ENCODE data around the gene ETNK2. TPM values are rescaled to one million over a fixed set of nuclear protein-coding genes. Genes with fewer than 3 reads are reported as not detected.

ETNK2 gene
- total and polyA plus RNA-seq, 2 of the 8 experiments (the other 6 are each of a cell fraction or from before 2014, with no cell fraction given): 20.1 to 26.7 TPM

DNA sequence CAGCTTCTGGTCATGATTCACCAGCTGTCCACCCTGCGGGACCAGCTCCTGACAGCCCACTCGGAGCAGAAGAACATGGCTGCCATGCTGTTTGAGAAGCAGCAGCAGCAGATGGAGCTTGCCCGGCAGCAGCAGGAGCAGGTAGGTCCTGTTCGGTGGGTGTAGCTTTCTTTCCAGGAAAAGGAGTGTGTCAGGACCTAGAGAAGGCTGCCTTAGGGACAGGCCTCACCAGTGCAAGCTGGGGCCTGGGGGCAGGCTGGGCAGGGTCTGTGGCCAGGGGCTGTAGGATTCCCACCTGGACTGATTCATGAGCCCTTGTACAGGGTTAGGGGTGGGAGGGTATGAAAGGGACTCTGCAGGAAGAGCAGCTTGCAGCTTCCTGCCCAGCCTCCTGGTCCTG, 35.3 kb downstream of the ETNK2 start:
- Histone ChIP-seq H4K5ac (ENCODE audit: insufficient read length, low read depth, low read length) (no peak overlapping the region), H4K8ac (ENCODE audit: extremely low read depth, insufficient read depth, low read length) (no peak overlapping the region), H3K14ac (ENCODE audit: insufficient read length) (no peak overlapping the region), H3K18ac (ENCODE audit: extremely low read depth, low read length) (no peak overlapping the region), H3K4me3 (ENCODE audit: extremely low read depth in 1 of 4, insufficient read depth in 2 of 4, low read depth in 3 of 4, low read length in 4 of 4) (no peak overlapping the region), H3K4me2 (ENCODE audit: insufficient read depth in 1 of 2, low read depth in 2 of 2, low read length in 2 of 2) (no peak overlapping the region), H3K56ac (replicated peaks; ENCODE audit: insufficient read length, low read depth, low read length) (no peak overlapping the region), H3K23ac (ENCODE audit: insufficient read length) (no peak overlapping the region), H2BK15ac (ENCODE audit: low read length) (no peak overlapping the region), H3K4me1 (replicated peaks in 1 of 4; ENCODE audit: control insufficient read depth in 3 of 4, insufficient read depth in 4 of 4, low read length in 3 of 4) (peaks cover 0 to 8% (median 5%) of the 10 kb centered on the region in 4 experiments; a peak in 3 of 7 replicates), H3K9me3 (ENCODE audit: insufficient read depth in 2 of 2, low read depth in 1 of 2, low read length in 1 of 2) (no peaks in the 10 kb centered on the region), H3K23me2 (ENCODE audit: low read depth, low read length) (no peaks in the 10 kb centered on the region), H3K36me3 (ENCODE audit: control insufficient read depth in 2 of 4, insufficient read depth in 4 of 4, low read length in 3 of 4) (peaks cover 18 to 68% (median 37%) of the 10 kb centered on the region in 4 experiments), H3K9ac (replicated peaks in 1 of 4; ENCODE audit: extremely low read depth in 1 of 4, low read depth in 3 of 4, low read length in 3 of 4) (no peak overlapping the region), H2AFZ (ENCODE audit: low read length) (no peak overlapping the region), H2AK5ac (ENCODE audit: low read depth, low read length) (no peak overlapping the region), H3K4ac (replicated peaks; ENCODE audit: insufficient read length, low read depth, low read length) (no peak overlapping the region), H3K27ac (ENCODE audit: low read depth, low read length) (no peak overlapping the region), H4K20me1 (replicated peaks in 1 of 2; ENCODE audit: control insufficient read depth in 1 of 2, insufficient read depth in 2 of 2, low read length in 2 of 2) (peaks cover 11 to 27% of the 10 kb centered on the region in 2 experiments), H2BK12ac (ENCODE audit: low read depth, low read length) (no peak overlapping the region), H4K91ac (replicated peaks; ENCODE audit: insufficient read length, low read length) (no peak overlapping the region), H2BK120ac (replicated peaks; ENCODE audit: low read depth, low read length) (no peak overlapping the region), H3K79me2 (ENCODE audit: control insufficient read depth in 1 of 2, insufficient read depth in 2 of 2, low read length in 2 of 2) (peaks cover 0 to 59% of the 10 kb centered on the region in 2 experiments; a peak in 2 of 4 replicates), H2BK20ac (ENCODE audit: low read length) (no peak overlapping the region), H2BK5ac (ENCODE audit: low read depth, low read length) (peak overlapping the region; percentile 56; the same call in 1 of the 2 replicates), H3K27me3 (replicated peaks in 1 of 4; ENCODE audit: control insufficient read depth in 3 of 4, extremely low read depth in 1 of 4, insufficient read depth in 3 of 4, low read length in 3 of 4) (no peaks in the 10 kb centered on the region; a peak in 1 of 7 replicates), H3K79me1 (ENCODE audit: low read depth, low read length) (peaks cover 20% of the 10 kb centered on the region)
- 96% methylated on average over 4 of the region's 4 CpGs; no CpG with 5 or more reads in 1 of the 2 experiments for WGBS, 2 experiments (ENCODE audit: extremely low coverage in 1 of 2, insufficient coverage in 1 of 2, insufficient read length in 1 of 2, insufficient replicate concordance in 2 of 2, low coverage in 1 of 2, low lambda C conversion rate in 2 of 2, missing lambda C conversion rate in 1 of 2)
- FAIRE-seq (no peak), DNase-seq (ENCODE audit: low read depth in 1 of 2, low spot score in 2 of 2) (no peak)
- ChIA-PET CTCF (ENCODE audit: partially characterized antibody) (interaction anchor here (0.5 to 7.6 kb wide), 9 partner anchors 10 to 246 kb away, joined by 3 to 105 read pairs (median 3); no protein-coding TSS in a partner anchor), POLR2A (ENCODE audit: partially characterized antibody) (interaction anchor here (0.8 to 2.2 kb wide), 5 partner anchors 9 to 251 kb away, joined by 3 to 9 read pairs (median 5); no protein-coding TSS in a partner anchor)
- TF ChIP-seq, protein P1, sequence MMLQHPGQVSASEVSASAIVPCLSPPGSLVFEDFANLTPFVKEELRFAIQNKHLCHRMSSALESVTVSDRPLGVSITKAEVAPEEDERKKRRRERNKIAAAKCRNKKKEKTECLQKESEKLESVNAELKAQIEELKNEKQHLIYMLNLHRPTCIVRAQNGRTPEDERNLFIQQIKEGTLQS (IDR thresholded peaks at IDR 0.05; ENCODE audit: insufficient read depth, low read depth, low read length): no peak
- TF ChIP-seq SP2 (IDR thresholded peaks at IDR 0.05; ENCODE audit: low read length) (no peak), TAF1 (IDR thresholded peaks at IDR 0.05; ENCODE audit: low read depth, low read length) (no peak), CBX5 (IDR thresholded peaks at IDR 0.05; ENCODE audit: low read depth, low read length) (no peak), RFX5 (IDR thresholded peaks at IDR 0.05; ENCODE audit: borderline replicate concordance, low read depth, low read length) (no peak), CBX8 (IDR thresholded peaks at IDR 0.05; ENCODE audit: borderline replicate concordance, low read depth, low read length) (no peak), SIX5 (IDR thresholded peaks at IDR 0.05; ENCODE audit: low read depth, low read length) (no peak), SIN3A (conservative IDR thresholded peaks at IDR 0.05 in 1 of 2, IDR thresholded peaks at IDR 0.05 in 1 of 2; ENCODE audit: low read depth in 1 of 2, low read length in 2 of 2) (no peak)
